Raji (cell line): Measurements from ENCODE around the gene ATP1B1.

ENCODE experiments used
- POLR2A ChIP-seq: IDR thresholded peaks from 2 replicates; pipeline ENCODE4 v1.6.1; 2011; ENCODE audit warnings: low read depth, low read length, control low read depth; ENCODE audit not compliant: insufficient read depth

Gene ATP1B1

DNA sequence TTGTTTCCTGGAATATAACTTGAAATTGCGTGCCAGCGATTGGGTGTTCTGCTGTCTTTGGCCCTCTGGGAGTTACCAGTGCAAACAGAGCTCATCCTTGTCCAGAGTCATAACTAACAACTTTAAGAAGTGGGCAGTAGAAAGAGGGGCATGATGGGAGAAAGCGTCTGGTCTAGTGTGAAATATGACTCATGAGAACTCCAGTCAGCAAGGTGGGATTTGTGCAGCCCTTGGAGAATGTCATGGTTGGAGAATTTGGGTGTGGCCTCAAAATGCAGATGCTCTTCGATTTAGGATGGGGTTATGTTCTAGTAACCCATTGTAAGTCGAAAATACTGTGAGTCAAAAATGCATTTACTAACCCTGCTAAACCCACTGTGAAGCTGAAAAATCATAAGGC is 12.9 kb downstream of the ATP1B1 start:
- TF ChIP-seq POLR2A: no peak

DNA sequence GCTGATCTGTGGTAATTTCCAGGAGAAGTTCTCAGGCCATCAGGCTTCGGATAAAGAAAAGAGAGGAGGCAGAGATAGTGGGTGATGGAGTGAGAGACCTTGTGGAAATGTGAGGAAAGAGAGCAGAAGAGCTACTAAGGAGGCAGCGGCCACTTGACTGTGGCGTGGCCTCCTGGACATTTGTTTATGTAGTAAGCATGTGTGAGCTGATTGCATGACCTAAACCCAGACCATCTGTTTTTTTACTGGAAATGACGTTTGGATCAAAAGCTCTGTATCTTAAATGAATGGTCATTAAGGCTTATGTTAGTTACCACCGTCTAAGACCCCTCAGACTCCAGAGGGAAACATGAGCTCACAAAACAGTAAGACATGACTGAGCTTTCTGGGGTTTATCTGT is 13.6 kb downstream of the ATP1B1 start:
- TF ChIP-seq POLR2A: no peak

DNA sequence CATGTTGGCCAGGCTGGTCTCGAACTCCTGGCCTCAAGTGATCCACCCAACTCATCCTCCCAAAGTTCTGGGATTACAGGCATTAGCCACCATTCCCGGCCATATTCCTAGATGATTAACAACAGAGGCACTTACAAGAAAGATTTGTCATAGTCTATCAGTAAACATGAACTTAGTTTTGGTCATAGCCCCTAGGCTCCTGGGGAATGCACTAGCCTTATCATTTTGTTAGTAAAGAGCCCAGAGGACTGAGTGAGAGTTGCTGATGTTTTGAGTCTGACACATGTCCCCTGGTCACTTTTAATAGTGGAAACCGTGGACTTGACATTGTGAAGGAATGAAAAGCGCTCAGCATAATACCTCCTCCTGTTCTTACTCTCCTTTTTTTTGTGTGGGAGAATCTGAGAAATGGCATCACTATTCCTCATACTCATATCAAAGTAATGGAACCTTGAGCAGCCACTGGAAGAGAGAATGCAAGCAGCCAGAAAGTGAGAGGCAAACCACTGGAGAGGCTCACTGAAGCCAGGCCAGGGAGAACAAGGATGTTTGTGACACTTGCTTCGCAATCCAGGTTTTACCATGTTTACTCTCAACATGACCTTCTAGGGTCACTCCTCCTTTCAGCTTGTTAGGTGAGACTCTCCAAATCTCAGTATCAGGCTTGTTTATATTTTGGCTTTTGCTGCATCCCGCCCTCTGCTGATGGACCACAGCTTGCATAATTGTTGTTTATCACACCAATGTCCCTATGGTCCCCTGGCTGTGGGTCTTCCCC is 14.8 kb downstream of the ATP1B1 start:
- no peak for TF ChIP-seq POLR2A

DNA sequence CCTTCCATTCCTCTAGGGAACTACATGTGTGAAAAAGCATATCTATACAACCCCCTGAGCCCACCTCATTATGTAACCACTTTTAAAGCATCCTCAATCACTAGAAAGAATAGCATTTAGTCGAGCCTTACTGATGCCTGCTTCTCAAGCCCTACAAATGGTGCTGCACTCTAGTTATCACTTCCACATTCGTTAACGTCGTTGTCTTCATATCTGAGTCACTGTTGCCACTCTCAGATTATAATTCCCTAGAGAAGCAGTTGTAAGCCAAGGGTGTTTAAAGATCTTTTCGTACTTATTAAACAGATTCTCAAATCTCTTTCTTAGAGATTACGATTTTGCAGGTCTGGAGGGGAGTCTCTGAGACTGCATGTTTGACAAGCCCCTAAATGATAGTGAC is 16.5 kb downstream of the ATP1B1 start:
- no peak for TF ChIP-seq POLR2A

DNA sequence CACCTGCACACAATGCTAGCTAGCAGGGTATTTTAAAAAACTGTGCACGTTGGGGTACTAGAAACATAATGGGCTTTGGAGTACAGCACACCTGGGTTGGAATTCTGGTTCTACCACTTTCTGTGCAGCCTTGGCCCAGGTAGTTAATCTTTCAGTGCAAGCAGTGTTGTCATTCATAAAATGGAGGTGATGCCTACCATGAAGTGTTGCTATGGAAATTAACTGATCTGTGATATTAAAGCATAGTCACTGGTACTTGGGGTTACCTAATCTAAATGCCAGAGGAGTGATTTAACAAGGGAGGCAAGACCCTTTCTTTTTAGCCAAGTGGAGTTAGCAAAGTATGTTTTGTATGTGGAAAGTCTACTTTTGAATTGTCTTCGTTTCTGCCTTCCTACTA is 18.0 kb downstream of the ATP1B1 start:
- no peak for TF ChIP-seq POLR2A

DNA sequence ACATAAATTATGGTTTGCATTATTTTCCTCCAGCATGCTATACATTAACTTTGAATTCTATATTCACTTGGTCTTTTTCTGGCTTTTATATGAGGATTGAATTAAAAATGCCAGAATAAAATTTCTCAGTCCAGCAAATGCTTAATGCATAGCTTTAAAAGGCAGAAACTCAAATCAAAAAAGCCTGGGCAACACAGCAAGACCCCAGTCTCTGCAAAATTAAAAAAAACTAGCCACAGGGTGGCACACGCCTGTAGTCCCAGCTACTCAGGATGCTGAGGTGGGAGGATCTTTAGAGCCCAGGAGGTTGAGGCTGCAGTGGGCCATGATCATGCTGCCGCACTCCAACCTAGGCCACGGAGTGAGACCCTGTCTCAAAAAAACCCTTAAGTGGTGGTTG is 19.8 kb downstream of the ATP1B1 start:
- no peak for TF ChIP-seq POLR2A

DNA sequence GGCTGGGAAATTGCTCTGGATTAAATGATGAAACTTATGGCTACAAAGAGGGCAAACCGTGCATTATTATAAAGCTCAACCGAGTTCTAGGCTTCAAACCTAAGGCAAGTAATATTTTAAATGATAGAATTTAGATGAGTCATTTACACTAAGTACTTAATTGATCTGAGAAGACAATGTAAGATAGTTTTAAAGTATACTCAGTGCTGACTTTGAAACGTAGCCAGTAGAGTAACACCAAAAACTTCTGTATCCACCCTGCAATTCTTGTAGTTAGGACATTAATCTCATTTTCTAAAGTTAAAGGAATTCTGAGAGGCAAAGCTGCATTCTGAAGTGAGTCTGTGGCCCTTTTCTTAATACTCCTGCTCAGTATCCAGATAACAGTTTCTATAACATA is 20.8 kb downstream of the ATP1B1 start:
- no peak for TF ChIP-seq POLR2A

- no peak for TF ChIP-seq POLR2A
These were observed 22.1 kb downstream of the ATP1B1 start for GRCh38 chr1:169128562-169128961.

DNA sequence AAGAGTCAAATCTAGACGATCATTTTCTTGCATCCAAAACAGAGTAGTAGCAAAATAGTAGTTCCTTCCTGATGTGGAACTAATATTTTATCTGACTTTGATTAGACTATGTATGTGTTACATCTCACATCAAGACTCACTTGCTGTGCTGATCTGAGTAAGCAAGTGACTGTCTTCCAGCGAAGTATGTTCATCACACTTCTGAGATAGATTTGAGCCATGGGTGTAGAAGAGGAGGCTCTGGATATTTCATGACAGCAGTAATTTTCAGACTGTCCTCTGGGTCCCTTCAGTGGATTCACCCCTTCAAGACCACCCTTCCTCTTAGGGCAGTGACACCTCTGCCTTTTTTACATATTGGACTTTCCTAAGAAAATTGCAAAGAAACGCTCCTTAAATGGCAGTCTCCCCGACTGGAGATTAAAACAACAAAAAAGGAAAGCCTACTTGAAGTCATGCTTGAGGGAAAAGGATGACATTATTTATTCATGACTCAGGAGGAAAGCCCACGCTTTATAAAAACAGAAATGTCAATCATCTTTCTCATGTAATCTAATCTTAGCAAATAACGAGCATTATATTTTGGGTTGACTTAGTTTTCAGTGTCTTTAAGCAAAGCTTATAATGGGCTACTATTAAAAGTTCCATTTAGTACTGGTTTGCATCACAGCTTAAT is 22.8 kb downstream of the ATP1B1 start:
- TF ChIP-seq POLR2A: no peak

- TF ChIP-seq POLR2A: no peak
These were observed 24.2 kb downstream of the ATP1B1 start for GRCh38 chr1:169130683-169131082.

- TF ChIP-seq POLR2A: no peak
These were observed 26.2 kb downstream of the ATP1B1 start for GRCh38 chr1:169132512-169133227.

DNA sequence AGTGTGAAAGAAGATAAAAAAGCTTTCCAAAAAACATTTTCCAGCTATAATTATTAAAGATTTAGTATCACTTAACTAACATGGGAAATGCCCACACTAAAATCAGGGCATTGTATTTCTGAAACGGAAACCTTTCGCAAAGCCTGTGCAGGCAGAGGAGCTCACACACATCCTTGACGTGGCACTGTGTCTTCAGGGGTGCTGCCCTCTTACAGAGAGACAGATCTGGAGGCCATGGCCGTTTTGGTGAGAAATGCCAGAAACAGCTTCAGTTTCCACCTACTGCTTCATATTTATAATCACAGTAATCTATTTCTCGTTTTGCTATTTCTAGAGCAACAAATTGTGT is 26.7 kb downstream of the ATP1B1 start:
- no peak for TF ChIP-seq POLR2A

DNA sequence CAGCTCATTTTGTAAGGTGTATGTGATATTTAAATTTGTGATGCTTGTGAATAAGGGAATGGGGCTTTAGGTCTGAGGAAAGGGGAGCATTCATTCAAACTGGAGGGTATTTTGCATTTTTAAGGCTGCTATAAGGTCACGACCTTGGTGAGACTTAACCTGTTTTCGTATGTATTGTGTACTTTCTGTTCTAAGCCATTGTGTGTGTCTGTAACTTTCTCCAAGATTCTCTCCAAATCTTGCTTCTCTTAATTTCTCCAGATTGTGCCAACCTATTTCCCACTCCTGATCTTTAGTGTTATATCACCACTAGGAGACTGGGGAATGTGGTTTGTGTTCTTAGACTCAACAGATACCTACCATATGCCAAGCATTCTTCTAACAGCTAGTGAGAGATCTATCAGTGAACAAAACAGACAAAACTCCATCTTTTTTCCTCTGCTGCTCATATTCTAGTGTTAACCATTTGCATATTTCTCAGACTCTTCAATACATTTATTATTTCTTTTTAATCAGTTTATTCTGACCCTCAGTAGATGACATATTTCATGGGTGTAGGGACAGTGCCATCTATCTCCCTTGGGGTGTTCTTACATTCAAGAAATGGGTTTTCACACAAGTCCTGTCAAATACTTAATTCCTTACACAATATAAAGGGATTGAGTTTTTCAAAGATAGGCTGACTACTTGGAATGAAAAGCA is 27.5 kb downstream of the ATP1B1 start:
- no peak for TF ChIP-seq POLR2A

DNA sequence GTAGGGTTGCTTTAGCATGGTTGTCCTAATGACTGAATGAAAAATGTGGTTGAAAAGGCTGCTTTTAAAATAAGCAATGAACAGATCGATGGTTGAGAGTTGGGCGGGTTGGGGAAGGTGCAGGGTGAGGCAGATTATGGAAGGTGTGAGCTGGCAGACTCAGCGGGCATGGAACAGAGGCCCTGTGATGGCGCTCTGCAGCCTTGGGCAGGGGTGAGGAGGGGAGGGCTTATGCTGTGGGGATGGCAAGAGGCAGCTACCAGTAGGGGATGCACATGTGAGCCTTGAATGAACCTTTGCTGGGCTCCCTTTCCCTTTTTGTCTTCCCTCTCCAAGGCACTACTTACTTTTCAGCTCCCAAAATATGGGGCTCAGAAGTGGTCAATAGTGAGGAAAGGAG is 30.9 kb downstream of the ATP1B1 start:
- no peak for TF ChIP-seq POLR2A

GRCh38 chr1:169138866-169139670 is 32.6 kb downstream of the ATP1B1 start:
- TF ChIP-seq POLR2A: no peak

- TF ChIP-seq POLR2A: no peak
These were observed 34.9 kb downstream of the ATP1B1 start for GRCh38 chr1:169141356-169141755.
